Upper lobe of left lung (tissue), 4 donors: Measurements from ENCODE around the gene KDM4B.

Source experiments
- POLR2AphosphoS5 ChIP-seq, 2 donors: sonication (generic); formaldehyde crosslinking; IDR thresholded peaks; one replicate each; pipeline ENCODE4 v1.5.1; 2017; ENCODE audit warnings: antibody characterized with exemption in 2 of 2
- TF ChIP-seq, protein P1 (sequence below), 6 experiments: fragments of 450-650 bp in 4 of 6; fragments of 200-600 bp in 2 of 6; sonication (generic) in 2 of 6; IDR thresholded peaks; one replicate each; pipeline ENCODE4 v1.5.1; 2016 to 2019; ENCODE audit warnings: antibody characterized with exemption in 6 of 6

DNA sequence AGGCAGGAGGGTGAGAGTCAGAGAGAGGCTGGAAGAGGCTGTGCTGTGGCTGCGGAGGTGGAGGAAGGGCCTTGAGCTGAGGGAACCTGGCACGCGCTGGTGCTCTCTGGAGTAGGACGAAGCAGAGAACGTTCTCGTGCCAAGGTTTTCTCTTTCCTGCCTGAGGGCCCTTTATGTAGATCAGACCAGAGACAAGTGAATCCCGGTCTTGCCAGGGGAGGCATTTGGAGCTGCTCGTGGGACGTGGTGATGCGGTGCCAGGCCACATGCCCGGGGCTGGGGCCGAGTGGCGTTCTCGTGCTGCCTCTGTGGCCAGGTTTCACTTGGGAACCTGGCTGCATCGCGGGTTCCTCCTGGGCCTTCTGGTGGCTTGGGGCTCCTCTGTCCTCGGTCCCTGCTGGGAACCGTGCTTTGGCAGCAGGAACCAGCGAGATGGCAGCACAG lies 54.2 kb downstream of the KDM4B start:
- TF ChIP-seq POLR2AphosphoS5 (IDR thresholded peaks at IDR 0.05), result no peak
- TF ChIP-seq, protein P1, sequence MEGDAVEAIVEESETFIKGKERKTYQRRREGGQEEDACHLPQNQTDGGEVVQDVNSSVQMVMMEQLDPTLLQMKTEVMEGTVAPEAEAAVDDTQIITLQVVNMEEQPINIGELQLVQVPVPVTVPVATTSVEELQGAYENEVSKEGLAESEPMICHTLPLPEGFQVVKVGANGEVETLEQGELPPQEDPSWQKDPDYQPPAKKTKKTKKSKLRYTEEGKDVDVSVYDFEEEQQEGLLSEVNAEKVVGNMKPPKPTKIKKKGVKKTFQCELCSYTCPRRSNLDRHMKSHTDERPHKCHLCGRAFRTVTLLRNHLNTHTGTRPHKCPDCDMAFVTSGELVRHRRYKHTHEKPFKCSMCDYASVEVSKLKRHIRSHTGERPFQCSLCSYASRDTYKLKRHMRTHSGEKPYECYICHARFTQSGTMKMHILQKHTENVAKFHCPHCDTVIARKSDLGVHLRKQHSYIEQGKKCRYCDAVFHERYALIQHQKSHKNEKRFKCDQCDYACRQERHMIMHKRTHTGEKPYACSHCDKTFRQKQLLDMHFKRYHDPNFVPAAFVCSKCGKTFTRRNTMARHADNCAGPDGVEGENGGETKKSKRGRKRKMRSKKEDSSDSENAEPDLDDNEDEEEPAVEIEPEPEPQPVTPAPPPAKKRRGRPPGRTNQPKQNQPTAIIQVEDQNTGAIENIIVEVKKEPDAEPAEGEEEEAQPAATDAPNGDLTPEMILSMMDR (IDR thresholded peaks at IDR 0.05), result no peak
